Neural cell (in vitro differentiated cells): ENCODE results near the gene SIGLEC10.

Source experiments
- CTCF ChIP-seq: fragments of 450-650 bp; IDR thresholded peaks from 2 replicates; pipeline ENCODE4 v1.5.1; 2014; ENCODE audit warnings: antibody characterized with exemption, mild to moderate bottlenecking, moderate library complexity; ENCODE audit not compliant: poor library complexity, severe bottlenecking
- EP300 ChIP-seq: fragments of 450-650 bp; conservative IDR thresholded peaks from 2 replicates; pipeline ENCODE4 v1.6.1; 2014; ENCODE audit warnings: antibody characterized with exemption, mild to moderate bottlenecking, moderate library complexity; ENCODE audit not compliant: poor library complexity, severe bottlenecking
- EZH2 ChIP-seq: fragments of 200-600, 300-800 bp; shearing (Covaris generic), sonication (generic); IDR thresholded peaks from 2 replicates; pipeline ENCODE4 v1.6.1; 2014; ENCODE audit warnings: antibody characterized with exemption, low read length, borderline replicate concordance, mild to moderate bottlenecking; ENCODE audit not compliant: insufficient read depth, poor library complexity, severe bottlenecking
- MXI1 ChIP-seq: fragments of 450-650 bp; conservative IDR thresholded peaks from 2 replicates; pipeline ENCODE4 v1.6.1; 2014; ENCODE audit warnings: antibody characterized with exemption, mild to moderate bottlenecking; ENCODE audit not compliant: poor library complexity, severe bottlenecking
- TAF1 ChIP-seq: IDR thresholded peaks from 2 replicates; pipeline ENCODE4 v1.6.1; 2012; ENCODE audit warnings: low read depth
- TF ChIP-seq, protein P1 (sequence below): IDR thresholded peaks from 2 replicates; pipeline ENCODE4 v1.6.1; 2012; ENCODE audit warnings: borderline replicate concordance

- TF ChIP-seq CTCF = no peak
- TF ChIP-seq TAF1 = no peak
- TF ChIP-seq EZH2 = no peak
- no peak for TF ChIP-seq EP300
- TF ChIP-seq, protein P1, sequence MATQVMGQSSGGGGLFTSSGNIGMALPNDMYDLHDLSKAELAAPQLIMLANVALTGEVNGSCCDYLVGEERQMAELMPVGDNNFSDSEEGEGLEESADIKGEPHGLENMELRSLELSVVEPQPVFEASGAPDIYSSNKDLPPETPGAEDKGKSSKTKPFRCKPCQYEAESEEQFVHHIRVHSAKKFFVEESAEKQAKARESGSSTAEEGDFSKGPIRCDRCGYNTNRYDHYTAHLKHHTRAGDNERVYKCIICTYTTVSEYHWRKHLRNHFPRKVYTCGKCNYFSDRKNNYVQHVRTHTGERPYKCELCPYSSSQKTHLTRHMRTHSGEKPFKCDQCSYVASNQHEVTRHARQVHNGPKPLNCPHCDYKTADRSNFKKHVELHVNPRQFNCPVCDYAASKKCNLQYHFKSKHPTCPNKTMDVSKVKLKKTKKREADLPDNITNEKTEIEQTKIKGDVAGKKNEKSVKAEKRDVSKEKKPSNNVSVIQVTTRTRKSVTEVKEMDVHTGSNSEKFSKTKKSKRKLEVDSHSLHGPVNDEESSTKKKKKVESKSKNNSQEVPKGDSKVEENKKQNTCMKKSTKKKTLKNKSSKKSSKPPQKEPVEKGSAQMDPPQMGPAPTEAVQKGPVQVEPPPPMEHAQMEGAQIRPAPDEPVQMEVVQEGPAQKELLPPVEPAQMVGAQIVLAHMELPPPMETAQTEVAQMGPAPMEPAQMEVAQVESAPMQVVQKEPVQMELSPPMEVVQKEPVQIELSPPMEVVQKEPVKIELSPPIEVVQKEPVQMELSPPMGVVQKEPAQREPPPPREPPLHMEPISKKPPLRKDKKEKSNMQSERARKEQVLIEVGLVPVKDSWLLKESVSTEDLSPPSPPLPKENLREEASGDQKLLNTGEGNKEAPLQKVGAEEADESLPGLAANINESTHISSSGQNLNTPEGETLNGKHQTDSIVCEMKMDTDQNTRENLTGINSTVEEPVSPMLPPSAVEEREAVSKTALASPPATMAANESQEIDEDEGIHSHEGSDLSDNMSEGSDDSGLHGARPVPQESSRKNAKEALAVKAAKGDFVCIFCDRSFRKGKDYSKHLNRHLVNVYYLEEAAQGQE = no peak
- TF ChIP-seq MXI1 = no peak
Observed at GRCh38 chr19:51361239-51361638, 56.2 kb downstream of the SIGLEC10 start.
